Muscle layer of colon (tissue), 2 donors: ENCODE measurements around the gene GP1BB.

Experiments
- H3K27ac ChIP-seq: one replicate; pipeline ENCODE4 v1.7.0; 2013; ENCODE audit warnings: low read depth, mild to moderate bottlenecking, low read length, moderate library complexity
- H3K27me3 ChIP-seq, 2 donors: one replicate each; pipeline ENCODE4 v1.7.0; 2013; ENCODE audit warnings: low read length in 2 of 2, mild to moderate bottlenecking in 2 of 2; ENCODE audit not compliant: insufficient read depth in 2 of 2, control insufficient read depth in 1 of 2
- H3K36me3 ChIP-seq: one replicate; pipeline ENCODE4 v1.7.0; 2013; ENCODE audit warnings: mild to moderate bottlenecking, low read length; ENCODE audit not compliant: insufficient read depth
- H3K4me1 ChIP-seq: one replicate; pipeline ENCODE4 v1.7.0; 2013; ENCODE audit warnings: mild to moderate bottlenecking, low read length; ENCODE audit not compliant: insufficient read depth
- H3K4me3 ChIP-seq, 2 donors: one replicate each; pipeline ENCODE4 v1.7.0; 2013; ENCODE audit warnings: low read length in 2 of 2, low read depth in 1 of 2, mild to moderate bottlenecking in 1 of 2, moderate library complexity in 1 of 2
- H3K9ac ChIP-seq: one replicate; pipeline ENCODE4 v1.7.0; 2013; ENCODE audit warnings: low read length
- H3K9me3 ChIP-seq: one replicate; pipeline ENCODE4 v1.7.0; 2013; ENCODE audit warnings: mild to moderate bottlenecking, low read length
- donor health status: abdominal sarcoma.
- donor health status: Adenocarcinoma of cecum.

The GP1BB gene

DNA sequence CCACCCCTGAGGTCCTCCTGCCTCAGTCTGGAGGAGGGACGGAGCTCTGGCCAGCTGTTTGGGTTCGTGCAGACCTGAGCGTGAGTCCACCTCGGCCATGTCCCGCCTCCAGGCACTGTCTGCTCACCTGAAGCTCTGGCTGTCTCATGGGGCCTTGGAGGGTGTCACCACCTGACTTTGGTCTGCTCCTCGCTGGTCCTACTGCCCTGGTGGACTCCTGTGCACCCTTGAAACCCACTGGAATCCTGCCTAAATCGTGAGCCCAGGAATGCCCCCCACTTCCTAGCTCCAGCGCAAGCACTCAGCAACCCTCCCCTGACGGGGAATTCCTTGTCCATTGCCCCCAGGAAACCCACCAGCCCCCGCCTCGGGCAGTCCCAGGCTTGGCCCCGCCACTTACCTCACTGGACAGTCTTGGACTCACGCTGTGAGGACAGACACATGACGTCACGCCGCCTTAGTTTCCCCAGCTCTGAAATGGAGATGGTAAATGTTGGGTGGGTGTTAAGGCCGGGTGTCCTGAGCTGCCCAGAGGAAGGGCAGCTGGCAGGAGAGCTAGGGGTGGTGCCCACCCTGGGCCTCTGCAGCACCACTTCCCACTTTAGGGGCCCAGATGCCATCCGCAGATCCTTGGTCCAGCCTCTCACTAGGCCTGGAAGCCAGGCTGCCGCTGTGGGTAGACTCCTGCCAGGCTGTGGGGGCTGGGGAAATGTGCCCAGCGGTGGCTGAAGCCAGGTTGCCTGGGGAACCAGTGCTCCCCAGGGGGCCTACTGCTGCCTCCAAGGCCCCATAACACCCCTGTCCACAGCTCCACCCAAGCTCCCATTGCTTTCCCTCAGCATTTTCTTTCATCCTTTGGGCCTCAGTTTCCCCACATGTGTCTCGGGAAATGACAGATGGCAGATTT, 19.1 kb downstream of the GP1BB start:
- H3K4me1 ChIP-seq: no peaks in the 10 kb centered on the region
- H3K27ac ChIP-seq: no peak overlapping the region
- H3K27me3 ChIP-seq: no peaks in the 10 kb centered on the region
- H3K36me3 ChIP-seq: no peaks in the 10 kb centered on the region
- no peak overlapping the region for H3K9ac ChIP-seq
- no peak overlapping the region for H3K4me3 ChIP-seq
- no peaks in the 10 kb centered on the region for H3K9me3 ChIP-seq

DNA sequence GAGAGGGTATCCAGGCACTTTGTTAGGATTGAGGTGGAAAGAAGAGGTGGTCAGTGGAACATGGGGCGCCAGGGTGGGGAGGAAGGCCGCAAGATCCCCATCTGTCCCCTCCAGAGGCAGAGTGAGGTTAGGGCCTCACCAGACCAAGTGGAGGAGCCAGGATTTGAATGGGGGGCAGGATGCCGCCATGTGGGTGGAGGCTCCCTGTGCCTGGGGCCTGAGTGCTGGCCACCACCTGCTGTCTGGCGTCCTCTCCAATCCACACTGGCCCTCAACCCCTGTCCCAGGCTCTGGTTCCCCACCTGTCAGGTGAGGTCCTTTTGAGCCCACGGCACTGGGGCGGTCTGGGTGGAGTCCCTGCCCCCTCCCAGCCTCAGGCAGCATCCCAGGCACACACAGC, 19.7 kb downstream of the GP1BB start:
- Histone ChIP-seq H3K9ac (no peak overlapping the region), H3K4me3 (no peak overlapping the region), H3K27ac (no peak overlapping the region), H3K36me3 (no peaks in the 10 kb centered on the region), H3K9me3 (no peaks in the 10 kb centered on the region), H3K4me1 (no peaks in the 10 kb centered on the region), H3K27me3 (no peaks in the 10 kb centered on the region)

DNA sequence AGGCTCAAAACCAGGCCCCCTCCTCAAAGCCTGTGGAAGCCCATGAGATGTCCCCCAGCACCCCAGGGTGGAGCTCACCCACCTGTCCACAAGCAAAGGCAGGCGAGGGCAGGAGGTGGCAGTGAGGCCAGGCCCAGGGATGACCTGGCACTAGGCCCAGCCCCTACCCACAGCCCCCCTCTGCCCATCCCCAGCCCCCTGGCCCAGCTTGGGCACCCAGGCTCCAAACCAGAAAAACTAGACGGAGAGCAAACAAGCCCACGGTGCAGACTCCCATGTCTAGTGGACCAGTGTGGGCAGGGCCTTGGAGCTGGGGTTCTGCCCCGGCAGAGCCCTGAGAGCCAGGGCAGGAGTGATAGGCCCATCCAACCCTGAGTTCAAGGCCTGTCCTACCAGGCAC, 20.3 kb downstream of the GP1BB start:
- H3K27me3 ChIP-seq: no peaks in the 10 kb centered on the region
- H3K4me1 ChIP-seq: no peaks in the 10 kb centered on the region
- no peak overlapping the region for H3K9ac ChIP-seq
- H3K9me3 ChIP-seq: no peaks in the 10 kb centered on the region
- H3K27ac ChIP-seq: no peak overlapping the region
- no peak overlapping the region for H3K4me3 ChIP-seq
- H3K36me3 ChIP-seq: no peaks in the 10 kb centered on the region

DNA sequence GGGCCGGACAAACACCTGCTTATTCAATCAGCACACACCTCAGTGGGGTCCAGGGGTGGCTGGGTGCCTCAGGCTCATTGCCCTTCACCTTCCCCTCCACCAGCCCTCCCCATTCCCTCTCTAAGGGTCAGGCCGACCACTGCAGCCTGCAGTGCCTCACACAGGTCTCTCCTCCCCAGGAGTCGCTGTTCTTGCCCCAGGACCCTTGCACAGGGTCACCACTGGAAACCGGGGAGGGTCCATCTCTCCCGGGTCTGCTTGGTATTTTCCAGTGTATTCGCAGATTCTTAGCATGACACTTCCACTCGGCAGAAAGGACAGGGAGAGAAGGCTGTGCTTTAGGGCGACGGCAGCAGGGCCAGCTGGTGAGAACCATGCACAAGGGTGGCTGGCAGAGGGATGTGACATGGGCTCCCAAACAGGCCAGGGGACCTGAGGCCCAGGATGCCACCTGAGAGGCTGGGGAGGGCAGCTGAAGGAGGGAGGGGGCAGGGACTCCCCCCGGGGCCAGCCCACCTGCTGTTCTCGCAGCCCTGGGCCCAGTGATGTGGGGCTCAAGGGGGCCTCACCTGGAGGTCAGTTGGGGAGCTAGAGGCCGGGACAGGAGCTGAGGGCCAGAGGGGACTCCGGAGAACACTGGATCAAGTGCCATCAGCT, 21.1 kb downstream of the GP1BB start:
- Histone ChIP-seq H3K9ac (no peak overlapping the region), H3K27ac (no peak overlapping the region), H3K9me3 (no peaks in the 10 kb centered on the region), H3K36me3 (no peaks in the 10 kb centered on the region), H3K4me3 (no peak overlapping the region), H3K4me1 (no peaks in the 10 kb centered on the region), H3K27me3 (no peaks in the 10 kb centered on the region)

DNA sequence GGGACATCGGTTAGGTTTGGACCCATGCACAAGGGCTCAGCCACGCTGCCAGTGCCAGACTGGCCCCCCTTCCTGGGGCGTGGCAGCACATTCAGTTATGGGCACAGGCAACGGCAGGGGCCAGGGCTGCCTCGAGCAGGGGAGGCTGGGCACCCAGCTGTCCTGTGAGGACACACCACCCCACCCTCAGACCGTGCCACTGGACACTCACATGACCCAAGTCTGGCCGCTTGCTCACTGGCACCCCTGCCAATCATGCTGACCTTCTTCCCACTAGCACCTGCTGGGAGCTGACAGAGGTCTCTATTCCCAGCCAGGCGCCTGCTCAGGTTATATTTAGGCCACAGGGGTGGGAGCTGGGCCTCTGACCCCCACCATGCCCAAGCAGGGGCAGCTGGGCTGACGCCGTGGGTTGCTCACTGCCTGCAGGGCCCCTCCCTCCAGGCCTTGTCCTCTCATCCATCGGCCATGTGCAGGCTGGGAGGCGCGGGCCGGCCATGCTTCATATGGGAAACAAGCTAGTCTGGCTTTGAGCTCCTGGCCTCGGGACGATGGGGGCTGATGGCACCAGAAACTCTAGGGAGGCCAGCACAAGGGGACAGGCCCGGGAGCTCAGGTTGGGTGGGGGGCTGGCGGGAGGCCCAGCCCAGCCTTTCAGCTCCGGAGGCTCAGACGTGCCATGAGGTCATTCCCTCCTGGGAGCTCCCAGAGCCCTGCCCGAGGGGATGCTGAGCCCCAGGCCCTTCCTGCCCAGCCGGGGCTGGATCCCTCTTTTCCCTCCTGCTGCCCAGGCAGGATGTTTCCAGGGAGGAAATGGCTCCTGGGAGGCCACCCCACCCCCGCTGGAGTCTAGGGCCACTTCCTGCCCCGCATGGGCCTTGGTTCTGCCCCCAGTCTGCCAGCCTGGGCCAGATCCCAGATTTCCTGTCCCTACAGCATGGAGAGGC, 22.1 kb downstream of the GP1BB start:
- Histone ChIP-seq H3K27me3 (no peaks in the 10 kb centered on the region), H3K36me3 (no peaks in the 10 kb centered on the region), H3K4me1 (no peaks in the 10 kb centered on the region), H3K4me3 (no peak overlapping the region), H3K27ac (no peak overlapping the region), H3K9ac (no peak overlapping the region), H3K9me3 (no peaks in the 10 kb centered on the region)

DNA sequence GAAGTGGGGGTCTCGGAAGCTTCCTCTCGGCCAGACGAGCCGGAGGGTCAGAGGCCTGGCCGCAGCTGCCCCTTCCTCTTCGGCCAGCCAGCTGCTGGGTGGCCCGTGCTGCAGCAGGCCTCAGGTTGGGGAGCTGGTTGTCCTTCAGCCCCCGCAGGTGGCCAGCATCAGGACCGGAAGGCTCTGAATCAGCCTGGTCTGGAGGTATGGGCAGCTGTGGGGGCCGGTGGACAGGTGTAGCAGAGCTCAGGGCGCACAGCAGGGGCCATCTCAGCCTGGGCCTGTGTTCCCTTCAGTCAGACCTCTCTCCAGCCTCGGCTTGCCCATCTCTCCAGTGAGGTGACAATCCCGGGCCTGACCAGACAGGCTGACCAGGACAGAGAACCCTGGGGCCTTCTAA, 23.4 kb downstream of the GP1BB start:
- H3K9me3 ChIP-seq: no peaks in the 10 kb centered on the region
- no peaks in the 10 kb centered on the region for H3K4me1 ChIP-seq
- no peak overlapping the region for H3K9ac ChIP-seq
- H3K36me3 ChIP-seq: no peaks in the 10 kb centered on the region
- H3K4me3 ChIP-seq: no peak overlapping the region
- no peak overlapping the region for H3K27ac ChIP-seq
- H3K27me3 ChIP-seq: peaks cover 0 to 9% of the 10 kb centered on the region in 2 donors

DNA sequence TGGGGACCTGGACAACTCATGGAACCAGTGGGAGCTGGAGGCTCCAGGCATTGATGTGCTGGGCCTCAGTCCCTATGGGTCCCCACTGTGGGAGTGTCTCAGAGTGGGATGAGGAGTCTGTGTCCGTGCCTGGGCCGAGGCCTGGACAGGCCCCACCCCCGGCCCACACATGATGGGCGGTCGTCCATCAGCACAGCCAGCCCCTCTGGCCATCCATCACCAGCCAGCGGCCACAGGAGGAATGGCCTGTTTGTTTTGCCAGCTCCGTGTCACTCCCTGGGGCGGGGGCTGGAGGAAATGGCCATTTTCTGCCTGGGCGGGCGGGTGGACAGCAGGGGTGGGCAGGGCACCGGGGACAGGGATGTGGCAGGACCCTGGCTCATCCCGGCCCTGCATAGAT, 24.2 kb downstream of the GP1BB start:
- Histone ChIP-seq H3K4me3 (no peak overlapping the region), H3K27me3 (peaks cover 0 to 14% of the 10 kb centered on the region in 2 donors), H3K27ac (no peak overlapping the region), H3K36me3 (no peaks in the 10 kb centered on the region), H3K9ac (no peak overlapping the region), H3K9me3 (no peaks in the 10 kb centered on the region), H3K4me1 (no peaks in the 10 kb centered on the region)

DNA sequence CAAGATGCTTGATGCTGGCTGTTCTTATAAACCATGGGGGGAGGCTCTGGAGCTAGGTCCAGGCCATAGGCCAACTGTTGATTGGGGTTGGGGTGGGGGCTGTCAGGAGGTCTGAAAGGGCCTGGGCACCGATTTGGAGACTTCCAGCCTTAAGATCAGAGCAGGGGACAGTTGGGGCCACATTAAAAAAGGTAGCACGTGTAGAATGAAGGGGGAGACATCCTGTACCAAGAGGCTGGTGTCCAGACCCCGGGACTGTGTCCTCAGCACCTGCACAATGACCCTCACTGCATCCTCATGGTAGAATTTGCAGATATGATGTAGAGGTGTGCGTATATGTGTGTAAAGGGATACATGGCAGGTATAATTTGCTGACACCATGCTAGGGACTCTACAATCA, 24.8 kb downstream of the GP1BB start:
- H3K4me1 ChIP-seq: no peaks in the 10 kb centered on the region
- H3K27ac ChIP-seq: no peak overlapping the region
- no peaks in the 10 kb centered on the region for H3K9me3 ChIP-seq
- H3K9ac ChIP-seq: no peak overlapping the region
- H3K4me3 ChIP-seq: no peak overlapping the region
- no peaks in the 10 kb centered on the region for H3K36me3 ChIP-seq
- peaks cover 0 to 14% of the 10 kb centered on the region in 2 donors for H3K27me3 ChIP-seq

DNA sequence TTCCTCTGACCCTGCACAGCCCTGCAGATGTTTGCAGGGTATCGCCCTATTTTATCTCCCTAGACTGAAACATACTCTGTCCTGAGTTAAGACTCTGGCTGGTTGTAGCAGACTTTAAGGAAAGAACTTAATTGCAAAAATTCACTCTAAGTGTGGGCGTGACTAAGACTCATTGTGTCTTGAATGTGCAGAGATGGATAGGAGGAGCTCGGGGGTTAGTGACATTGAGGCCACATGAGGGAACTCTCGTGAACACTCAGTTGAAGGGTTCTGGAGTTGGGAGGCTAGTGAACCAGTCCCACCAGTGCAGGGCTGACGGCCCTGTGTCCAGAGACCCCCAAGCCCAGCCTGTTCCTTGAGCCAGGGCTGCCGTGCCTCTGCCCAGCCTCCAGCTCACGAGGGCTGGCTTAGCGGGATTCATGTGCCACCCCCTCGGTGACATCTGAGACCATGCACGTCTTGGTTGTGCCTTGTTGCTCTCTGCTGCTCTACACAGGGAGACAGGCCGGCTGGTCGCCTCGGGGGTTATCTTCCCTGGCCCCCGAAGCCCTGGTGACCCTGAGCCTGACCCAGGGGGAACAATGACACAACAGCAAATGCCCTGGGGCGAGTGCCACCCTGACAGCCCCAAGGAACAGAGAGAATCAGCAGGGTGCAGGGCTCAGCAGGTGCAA, 25.8 kb downstream of the GP1BB start:
- Histone ChIP-seq H3K4me3 (no peak overlapping the region), H3K36me3 (no peaks in the 10 kb centered on the region), H3K9me3 (no peaks in the 10 kb centered on the region), H3K27ac (no peak overlapping the region), H3K27me3 (peaks cover 0 to 22% of the 10 kb centered on the region in 2 donors), H3K4me1 (no peaks in the 10 kb centered on the region), H3K9ac (no peak overlapping the region)

DNA sequence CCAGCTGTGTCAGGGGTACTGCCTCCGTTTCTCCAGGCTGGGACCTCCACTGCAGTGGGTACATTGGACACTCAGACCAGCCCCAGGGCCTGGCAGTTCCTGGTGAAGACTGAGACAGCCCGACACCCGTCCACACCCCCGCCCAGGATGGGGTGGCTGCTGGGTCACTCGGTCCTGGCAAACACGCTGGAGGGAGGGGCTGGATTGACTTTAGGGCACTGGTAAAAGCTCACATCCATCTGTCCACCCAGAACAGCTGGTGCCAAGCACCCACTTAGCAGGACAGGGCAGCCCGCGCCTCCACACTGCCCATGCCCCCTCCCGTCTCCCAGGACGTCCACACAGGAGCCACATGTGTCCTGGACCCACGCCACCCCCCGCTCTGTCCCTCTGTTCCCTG, 26.5 kb downstream of the GP1BB start:
- Histone ChIP-seq H3K9me3 (no peaks in the 10 kb centered on the region), H3K4me1 (no peaks in the 10 kb centered on the region), H3K36me3 (no peaks in the 10 kb centered on the region), H3K9ac (no peak overlapping the region), H3K4me3 (no peak overlapping the region), H3K27me3 (peaks cover 7 to 30% of the 10 kb centered on the region in 2 donors), H3K27ac (no peak overlapping the region)
